Transverse colon (tissue), 4 donors: Measurements from ENCODE around the gene ZC3H18.

Experiments used
- CTCF ChIP-seq, 5 experiments: fragments of 200-600 bp in 3 of 5; fragments of 450-650 bp in 2 of 5; sonication (generic) in 3 of 5; IDR thresholded peaks; 1 replicate in 2 of 5; 2 replicates in 3 of 5; pipeline ENCODE4 v1.5.1; 2016 to 2017; ENCODE audit warnings: antibody characterized with exemption in 5 of 5, inconsistent platforms in 3 of 5, mild to moderate bottlenecking in 2 of 5, moderate library complexity in 1 of 5
- EP300 ChIP-seq: sonication (generic); formaldehyde crosslinking; IDR thresholded peaks from one replicate; pipeline ENCODE4 v1.6.1; 2017; ENCODE audit warnings: antibody characterized with exemption, low read depth
- POLR2A ChIP-seq: fragments of 450-650 bp; IDR thresholded peaks from one replicate; pipeline ENCODE4 v1.6.1; 2016; ENCODE audit warnings: antibody characterized with exemption, mild to moderate bottlenecking, moderate library complexity
- POLR2AphosphoS5 ChIP-seq, 3 donors: sonication (generic); formaldehyde crosslinking; IDR thresholded peaks; one replicate each; pipeline ENCODE4 v1.6.1; 2016; ENCODE audit warnings: antibody characterized with exemption in 3 of 3

- no peak for TF ChIP-seq CTCF (IDR thresholded peaks at IDR 0.05)
- TF ChIP-seq POLR2AphosphoS5 (IDR thresholded peaks at IDR 0.05), result no peak
- TF ChIP-seq POLR2A, result no peak
- TF ChIP-seq EP300, result no peak
These were observed 30.9 kb upstream of the ZC3H18 start for GRCh38 chr16:88539261-88539651.
